Right lobe of liver (tissue), 6 donors: Measurements from ENCODE around the gene GTF3C1. TPM values are rescaled to one million over a fixed set of nuclear protein-coding genes. Genes with fewer than 3 reads are reported as not detected.
A peak's percentile ranks its signal among the peaks of the same experiment; 100 is the strongest.

Experiments
- ATAC-seq, 4 donors: fragments of 200-7000 bp; cut with Tn5 transposase; one replicate each; pipeline ENCODE4 v1.9.1; 2020; ENCODE audit warnings: mild to moderate bottlenecking in 4 of 4, moderate library complexity in 4 of 4
- DNase-seq, 3 donors: peaks; one replicate each; pipeline ENCODE4 v3.0.0-alpha.2; 2020
- H3K27ac ChIP-seq, 3 donors: fragments of 200-600 bp; one replicate each; pipeline ENCODE4 v1.8.0; 2022
- H3K27me3 ChIP-seq, 2 donors: fragments of 200-600 bp; one replicate each; pipeline ENCODE4 v1.8.0; 2022
- H3K36me3 ChIP-seq, 4 donors: fragments of 200-600 bp; sonication (generic) in 1 of 4; one replicate each; pipeline versions ENCODE4 v1.5.1 to v1.8.0; 2017 to 2022; ENCODE audit warnings: control low read depth in 1 of 4
- H3K4me1 ChIP-seq, 4 donors: fragments of 200-600 bp; sonication (generic) in 1 of 4; one replicate each; pipeline versions ENCODE4 v1.5.1 to v1.8.0; 2017 to 2022; ENCODE audit warnings: control low read depth in 1 of 4
- H3K4me3 ChIP-seq, 3 donors: fragments of 200-600 bp; one replicate each; pipeline ENCODE4 v1.8.0; 2022
- H3K9me3 ChIP-seq, 4 donors: fragments of 200-600 bp; sonication (generic) in 1 of 4; one replicate each; pipeline versions ENCODE4 v1.5.1 to v1.8.0; 2017 to 2022; ENCODE audit warnings: control low read depth in 1 of 4
- POLR2A ChIP-seq: fragments of 450-650 bp; IDR thresholded peaks from one replicate; pipeline ENCODE4 v1.6.1; 2017; ENCODE audit warnings: antibody characterized with exemption, mild to moderate bottlenecking
- WGBS: methylation state at CpG from one replicate; pipeline ENCODE4 v1.1.6; 2018; ENCODE audit warnings: low coverage, low lambda C conversion rate; ENCODE audit not compliant: insufficient coverage; ENCODE audit errors: missing lambda C conversion rate; 5-methylcytosine and 5-hydroxymethylcytosine counted together
- intact Hi-C, 2 donors: fragments of 100-400 bp; cut with DNase I; formaldehyde crosslinking; loops; one replicate each; pipeline versions ENCODE4 v1.11.2 to v1.14.1; 2022
- total RNA-seq, 6 experiments: library from RNA; depleted of rRNA in 2 of 6; stranded (reverse); fragments of >200 nt in 2 of 6; fragmentation: NEBNext Ultra II Directional in 3 of 6; extraction: Animal tissue kit (Norgen Biotek cat#: 25700) in 3 of 6; gene quantifications; one replicate each; pipeline versions ENCODE4 v1.1.0 to v1.2.4, GENCODE V29; 2016 to 2023
- TF ChIP-seq, protein P1 (sequence below), 4 donors: fragments of 200-600 bp in 3 of 4; fragments of 450-650 bp in 1 of 4; IDR thresholded peaks; one replicate each; pipeline versions ENCODE4 v1.5.1 to v1.8.0; 2016 to 2022; ENCODE audit warnings: antibody characterized with exemption in 4 of 4, mild to moderate bottlenecking in 2 of 4
- donor health status: DM: no; HTN: yes; CAD: no.
- donor health status: DM: no; HTN: no; CAD: no.
- donor health status: DM: no; HTN: no; CAD: no.
- donor health status: DM: no; HTN: yes; CAD: no.
- donor health status: DM: no; HTN: yes; CAD: no.

The GTF3C1 gene
- total RNA-seq, 6 experiments from 2014 or later = 25.3 to 53.3 (median 26.9) TPM

DNA sequence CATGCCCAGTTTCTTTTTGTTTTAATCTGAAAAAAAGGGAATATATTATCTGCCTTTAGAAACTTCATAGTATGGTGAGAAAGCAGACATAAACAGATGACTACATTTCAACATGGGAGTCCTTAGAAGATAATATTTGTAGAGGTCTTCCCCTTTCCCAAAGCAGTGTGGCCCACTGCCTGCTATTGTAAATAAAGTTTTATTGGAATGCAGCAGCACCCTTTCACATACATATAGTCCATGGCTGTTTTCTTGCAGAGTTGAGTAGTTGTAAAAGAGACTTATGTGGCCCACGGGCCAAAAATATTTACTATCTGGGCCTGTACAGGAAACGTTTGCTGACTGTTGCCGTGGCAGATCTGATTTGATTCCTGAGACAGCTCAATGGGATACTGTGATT is 8.7 kb upstream of the GTF3C1 start:
- TF ChIP-seq POLR2A = no peak
- TF ChIP-seq, protein P1, sequence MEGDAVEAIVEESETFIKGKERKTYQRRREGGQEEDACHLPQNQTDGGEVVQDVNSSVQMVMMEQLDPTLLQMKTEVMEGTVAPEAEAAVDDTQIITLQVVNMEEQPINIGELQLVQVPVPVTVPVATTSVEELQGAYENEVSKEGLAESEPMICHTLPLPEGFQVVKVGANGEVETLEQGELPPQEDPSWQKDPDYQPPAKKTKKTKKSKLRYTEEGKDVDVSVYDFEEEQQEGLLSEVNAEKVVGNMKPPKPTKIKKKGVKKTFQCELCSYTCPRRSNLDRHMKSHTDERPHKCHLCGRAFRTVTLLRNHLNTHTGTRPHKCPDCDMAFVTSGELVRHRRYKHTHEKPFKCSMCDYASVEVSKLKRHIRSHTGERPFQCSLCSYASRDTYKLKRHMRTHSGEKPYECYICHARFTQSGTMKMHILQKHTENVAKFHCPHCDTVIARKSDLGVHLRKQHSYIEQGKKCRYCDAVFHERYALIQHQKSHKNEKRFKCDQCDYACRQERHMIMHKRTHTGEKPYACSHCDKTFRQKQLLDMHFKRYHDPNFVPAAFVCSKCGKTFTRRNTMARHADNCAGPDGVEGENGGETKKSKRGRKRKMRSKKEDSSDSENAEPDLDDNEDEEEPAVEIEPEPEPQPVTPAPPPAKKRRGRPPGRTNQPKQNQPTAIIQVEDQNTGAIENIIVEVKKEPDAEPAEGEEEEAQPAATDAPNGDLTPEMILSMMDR (IDR thresholded peaks at IDR 0.05) = no peak
- 90% methylated on average over 3 of the region's 3 CpGs for WGBS
- H3K4me3 ChIP-seq = no peak overlapping the region
- ATAC-seq = no peak
- intact Hi-C loops = no loop called here
- no peak overlapping the region for H3K27ac ChIP-seq
- no peaks in the 10 kb centered on the region for H3K27me3 ChIP-seq
- no peaks in the 10 kb centered on the region for H3K9me3 ChIP-seq
- H3K4me1 ChIP-seq = no peaks in the 10 kb centered on the region
- no peak for DNase-seq
- H3K36me3 ChIP-seq = no peaks in the 10 kb centered on the region

DNA sequence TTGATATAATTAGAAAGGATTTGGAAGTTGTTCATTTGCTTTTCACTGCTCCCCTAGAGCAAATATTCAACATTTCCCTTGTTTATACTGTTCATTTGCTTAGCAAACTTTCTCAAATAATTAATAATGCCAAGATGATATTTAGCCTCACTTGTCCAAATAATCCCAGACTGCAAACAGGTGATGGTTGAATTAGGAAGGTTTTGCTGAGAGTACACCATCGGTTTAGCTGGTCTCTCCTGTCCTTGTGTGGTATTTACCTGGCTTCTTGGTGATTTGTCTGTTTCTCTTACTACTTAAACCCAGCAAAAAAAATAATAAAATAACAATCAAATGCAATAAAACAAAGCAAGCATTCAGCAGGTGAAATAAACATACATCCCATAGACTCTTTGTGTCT is 6.8 kb upstream of the GTF3C1 start:
- Histone ChIP-seq H3K27me3 (no peaks in the 10 kb centered on the region), H3K4me3 (no peak overlapping the region), H3K4me1 (no peaks in the 10 kb centered on the region), H3K36me3 (no peaks in the 10 kb centered on the region), H3K27ac (no peak overlapping the region), H3K9me3 (no peaks in the 10 kb centered on the region)
- DNase-seq (no peak), ATAC-seq (no peak)
- WGBS = 24% methylated on average over 1 of the region's 1 CpG
- intact Hi-C loops = no loop called here
- TF ChIP-seq POLR2A = no peak
- TF ChIP-seq, protein P1 (IDR thresholded peaks at IDR 0.05) = no peak

DNA sequence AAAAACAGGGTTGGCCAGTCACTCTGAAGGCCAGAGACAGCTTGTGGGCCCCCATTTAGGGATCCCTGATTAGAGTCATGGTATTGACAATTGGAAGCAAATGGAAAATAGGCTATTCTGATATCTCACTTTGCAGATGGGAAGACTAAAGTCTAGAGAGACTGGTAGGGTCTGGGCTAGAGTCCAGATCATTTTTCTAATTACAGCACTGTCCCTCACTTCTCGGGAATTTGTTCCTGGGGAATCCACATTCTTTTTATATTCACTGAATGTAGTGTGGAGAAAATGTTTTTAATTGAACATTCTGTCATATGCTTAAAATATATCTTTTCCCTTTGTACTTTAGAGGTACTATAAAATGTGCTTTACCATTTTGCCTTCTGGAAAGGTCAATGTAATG is 1.3 kb upstream of the GTF3C1 start:
- TF ChIP-seq, protein P1 (IDR thresholded peaks at IDR 0.05) = no peak
- no peak for TF ChIP-seq POLR2A
- intact Hi-C loops = no loop called here
- H3K9me3 ChIP-seq = no peaks in the 10 kb centered on the region
- no peak overlapping the region for H3K27ac ChIP-seq
- WGBS = 40% methylated on average over 1 of the region's 1 CpG
- DNase-seq = no peak
- ATAC-seq = no peak
- peaks cover 0 to 16% (median 5%) of the 10 kb centered on the region in 4 donors for H3K4me1 ChIP-seq
- H3K27me3 ChIP-seq = no peaks in the 10 kb centered on the region
- no peaks in the 10 kb centered on the region for H3K36me3 ChIP-seq
- H3K4me3 ChIP-seq = no peak overlapping the region

DNA sequence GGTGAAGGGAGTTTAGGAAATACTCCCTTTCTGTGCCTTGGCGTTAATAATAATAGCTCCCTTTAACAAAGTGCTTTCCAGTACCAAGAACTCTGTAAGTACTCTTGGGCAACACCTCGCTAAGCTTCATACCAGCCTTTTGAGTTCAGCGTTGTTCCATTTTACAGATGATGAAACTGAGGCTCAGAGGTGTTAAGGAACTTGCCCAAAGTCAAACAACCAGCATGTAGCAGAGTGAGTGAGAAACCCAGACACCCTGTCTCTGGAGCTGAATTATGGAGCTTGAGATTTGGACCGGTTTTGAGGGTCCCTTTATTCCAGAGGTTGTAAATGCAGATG is 838 bp upstream of the GTF3C1 start:
- no peak for DNase-seq
- H3K36me3 ChIP-seq = peaks cover 0 to 2% (median 0%) of the 10 kb centered on the region in 4 donors

More for the DNA sequence above, 838 bp upstream of the GTF3C1 start:
- no peak for ATAC-seq
- Histone ChIP-seq H3K27ac (peak overlapping the region in 1 of 3 donors; percentile 60), H3K4me3 (peak overlapping the region; percentile 75 to 98 (median 95)), H3K4me1 (peaks cover 0 to 16% (median 5%) of the 10 kb centered on the region in 4 donors), H3K9me3 (no peaks in the 10 kb centered on the region), H3K27me3 (no peaks in the 10 kb centered on the region)
- WGBS = 16% methylated on average over 4 of the region's 4 CpGs
- intact Hi-C loops = no loop called here
- TF ChIP-seq POLR2A = no peak
- TF ChIP-seq, protein P1 (IDR thresholded peaks at IDR 0.05) = no peak
